ENCODE results near the gene BRD8.

DNA sequence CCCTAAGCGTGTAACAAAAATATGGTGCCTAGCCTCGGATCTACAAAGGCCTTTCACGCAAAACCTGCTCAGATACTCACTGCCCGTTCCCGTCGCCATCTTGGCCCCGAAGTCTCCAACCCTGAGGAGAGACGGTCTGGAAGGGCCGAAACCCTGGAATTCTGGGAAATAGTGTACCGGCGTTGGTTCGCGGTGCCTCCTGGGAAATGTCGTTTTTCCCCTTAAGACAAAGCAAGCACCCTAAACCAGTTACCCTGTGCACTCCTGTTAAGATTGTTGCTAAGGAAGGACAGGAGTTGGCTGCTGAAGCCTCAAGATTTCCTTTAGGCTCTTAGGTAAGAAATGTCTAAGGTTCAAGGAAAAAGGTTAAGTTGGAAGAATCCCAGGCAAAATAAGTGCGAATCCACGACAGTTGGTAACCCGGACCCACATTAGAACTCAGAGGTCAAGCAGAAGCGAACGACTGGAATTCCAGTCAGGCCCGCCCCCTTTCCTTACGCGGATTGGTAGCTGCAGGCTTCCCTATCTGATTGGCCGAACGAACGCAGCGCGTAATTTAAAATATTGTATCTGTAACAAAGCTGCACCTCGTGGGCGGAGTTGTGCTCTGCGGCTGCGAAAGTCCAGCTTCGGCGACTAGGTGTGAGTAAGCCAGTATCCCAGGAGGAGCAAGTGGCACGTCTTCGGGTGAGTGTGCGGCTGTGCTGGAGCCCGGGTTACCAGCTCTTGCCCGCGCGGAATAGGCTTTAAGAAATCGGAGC lies at the start of gene BRD8, which contains the start of gene KIF20A:
- TF ChIP-seq, protein P1, sequence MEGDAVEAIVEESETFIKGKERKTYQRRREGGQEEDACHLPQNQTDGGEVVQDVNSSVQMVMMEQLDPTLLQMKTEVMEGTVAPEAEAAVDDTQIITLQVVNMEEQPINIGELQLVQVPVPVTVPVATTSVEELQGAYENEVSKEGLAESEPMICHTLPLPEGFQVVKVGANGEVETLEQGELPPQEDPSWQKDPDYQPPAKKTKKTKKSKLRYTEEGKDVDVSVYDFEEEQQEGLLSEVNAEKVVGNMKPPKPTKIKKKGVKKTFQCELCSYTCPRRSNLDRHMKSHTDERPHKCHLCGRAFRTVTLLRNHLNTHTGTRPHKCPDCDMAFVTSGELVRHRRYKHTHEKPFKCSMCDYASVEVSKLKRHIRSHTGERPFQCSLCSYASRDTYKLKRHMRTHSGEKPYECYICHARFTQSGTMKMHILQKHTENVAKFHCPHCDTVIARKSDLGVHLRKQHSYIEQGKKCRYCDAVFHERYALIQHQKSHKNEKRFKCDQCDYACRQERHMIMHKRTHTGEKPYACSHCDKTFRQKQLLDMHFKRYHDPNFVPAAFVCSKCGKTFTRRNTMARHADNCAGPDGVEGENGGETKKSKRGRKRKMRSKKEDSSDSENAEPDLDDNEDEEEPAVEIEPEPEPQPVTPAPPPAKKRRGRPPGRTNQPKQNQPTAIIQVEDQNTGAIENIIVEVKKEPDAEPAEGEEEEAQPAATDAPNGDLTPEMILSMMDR (IDR thresholded peaks at IDR 0.05), result no peak
- no peak for TF ChIP-seq POLR2A (IDR thresholded peaks at IDR 0.05)

Data from testis (tissue), 2 donors.